Measurements from ENCODE around the gene ORC2. TPM values are rescaled to one million over a fixed set of nuclear protein-coding genes. Genes with fewer than 3 reads are reported as not detected.

ORC2 gene
- total RNA-seq, 1 donor from 2014 or later = 25.5 TPM

DNA sequence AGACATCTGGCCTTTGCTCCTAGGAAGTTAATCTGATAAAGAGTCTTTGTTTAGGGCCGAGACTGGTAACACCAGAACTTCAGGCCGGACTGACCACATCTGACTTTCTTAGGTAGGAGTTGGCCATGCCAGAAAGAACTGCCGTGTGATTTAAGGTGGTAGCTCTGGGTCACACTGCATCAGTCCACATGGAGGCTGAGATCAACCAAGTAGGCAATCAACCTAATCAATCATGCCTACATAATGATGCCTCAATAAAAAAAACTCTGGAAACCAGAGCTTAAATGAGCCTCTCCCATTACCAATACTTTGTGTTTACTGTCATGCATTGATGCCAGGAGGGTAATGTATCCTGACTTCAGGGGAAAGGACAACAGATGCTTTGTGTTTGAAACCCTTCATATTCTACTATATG lies 44.1 kb upstream of the ORC2 start:
- DNase-seq (ENCODE audit: low read depth) = no peak
- no peak overlapping the region for H3K9ac ChIP-seq (ENCODE audit: low read length)
- H4K20me1 ChIP-seq (ENCODE audit: insufficient read depth, low read length) = no peaks in the 10 kb centered on the region
- no peaks in the 10 kb centered on the region for H3K4me1 Mint-ChIP-seq (ENCODE audit: low read depth, unreplicated experiment)
- no peak for FAIRE-seq
- no peak overlapping the region for H3K27ac ChIP-seq (ENCODE audit: low read depth, low read length)
- H3K9me3 ChIP-seq (ENCODE audit: insufficient read depth, low read depth, low read length) = no peaks in the 10 kb centered on the region
- H3K4me2 ChIP-seq (ENCODE audit: low read length) = no peak overlapping the region
- no peaks in the 10 kb centered on the region for H3K79me2 ChIP-seq (ENCODE audit: insufficient read depth, low read length)
- H3K4me3 ChIP-seq (ENCODE audit: insufficient read depth, low read depth, low read length) = no peak overlapping the region
- H3K36me3 ChIP-seq (ENCODE audit: insufficient read depth, low read length) = peaks cover 13% of the 10 kb centered on the region
- H3K9me3 Mint-ChIP-seq (ENCODE audit: unreplicated experiment) = no peaks in the 10 kb centered on the region
- TF ChIP-seq, protein P1, sequence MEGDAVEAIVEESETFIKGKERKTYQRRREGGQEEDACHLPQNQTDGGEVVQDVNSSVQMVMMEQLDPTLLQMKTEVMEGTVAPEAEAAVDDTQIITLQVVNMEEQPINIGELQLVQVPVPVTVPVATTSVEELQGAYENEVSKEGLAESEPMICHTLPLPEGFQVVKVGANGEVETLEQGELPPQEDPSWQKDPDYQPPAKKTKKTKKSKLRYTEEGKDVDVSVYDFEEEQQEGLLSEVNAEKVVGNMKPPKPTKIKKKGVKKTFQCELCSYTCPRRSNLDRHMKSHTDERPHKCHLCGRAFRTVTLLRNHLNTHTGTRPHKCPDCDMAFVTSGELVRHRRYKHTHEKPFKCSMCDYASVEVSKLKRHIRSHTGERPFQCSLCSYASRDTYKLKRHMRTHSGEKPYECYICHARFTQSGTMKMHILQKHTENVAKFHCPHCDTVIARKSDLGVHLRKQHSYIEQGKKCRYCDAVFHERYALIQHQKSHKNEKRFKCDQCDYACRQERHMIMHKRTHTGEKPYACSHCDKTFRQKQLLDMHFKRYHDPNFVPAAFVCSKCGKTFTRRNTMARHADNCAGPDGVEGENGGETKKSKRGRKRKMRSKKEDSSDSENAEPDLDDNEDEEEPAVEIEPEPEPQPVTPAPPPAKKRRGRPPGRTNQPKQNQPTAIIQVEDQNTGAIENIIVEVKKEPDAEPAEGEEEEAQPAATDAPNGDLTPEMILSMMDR (IDR thresholded peaks at IDR 0.05; ENCODE audit: insufficient read depth, low read depth, low read length) = no peak
- TF ChIP-seq EZH2 (IDR thresholded peaks at IDR 0.05; ENCODE audit: insufficient read depth, low read length) = no peak
- H3K4me3 Mint-ChIP-seq (ENCODE audit: unreplicated experiment) = no peak overlapping the region
- H3K27me3 ChIP-seq (ENCODE audit: insufficient read depth, low read length) = no peaks in the 10 kb centered on the region
- H3K27me3 Mint-ChIP-seq (ENCODE audit: low read depth, unreplicated experiment) = no peaks in the 10 kb centered on the region
- H3K4me1 ChIP-seq (ENCODE audit: insufficient read depth, low read length) = no peaks in the 10 kb centered on the region
- H3K27ac Mint-ChIP-seq (ENCODE audit: unreplicated experiment) = no peak overlapping the region
- H3K36me3 Mint-ChIP-seq (ENCODE audit: low read depth, unreplicated experiment) = peaks cover 8% of the 10 kb centered on the region
- H2AFZ ChIP-seq (ENCODE audit: low read depth, low read length) = no peak overlapping the region

DNA sequence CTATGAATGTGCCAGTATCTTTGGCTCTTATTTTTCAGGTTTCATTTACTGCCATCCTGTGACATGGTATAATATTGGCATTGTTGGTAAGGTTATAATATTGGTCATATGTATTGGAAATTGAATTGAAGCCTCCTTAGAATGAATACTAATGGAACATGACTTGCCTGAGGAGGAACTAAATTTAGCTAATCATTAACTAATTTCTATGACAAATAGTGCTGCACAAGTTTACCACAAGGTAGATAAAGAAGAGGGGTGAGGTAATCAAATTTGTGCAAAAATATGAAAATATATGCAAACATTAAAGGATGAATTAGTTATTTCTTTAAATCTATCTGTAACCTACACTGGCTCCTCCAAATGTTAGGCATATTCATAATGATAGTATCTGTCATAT lies 43.2 kb upstream of the ORC2 start:
- Mint-ChIP-seq H3K27me3 (ENCODE audit: low read depth, unreplicated experiment) (no peaks in the 10 kb centered on the region), H3K4me3 (ENCODE audit: unreplicated experiment) (no peak overlapping the region), H3K27ac (ENCODE audit: unreplicated experiment) (no peak overlapping the region), H3K4me1 (ENCODE audit: low read depth, unreplicated experiment) (no peaks in the 10 kb centered on the region), H3K9me3 (ENCODE audit: unreplicated experiment) (no peaks in the 10 kb centered on the region), H3K36me3 (ENCODE audit: low read depth, unreplicated experiment) (peaks cover 8% of the 10 kb centered on the region)
- Histone ChIP-seq H3K27ac (ENCODE audit: low read depth, low read length) (no peak overlapping the region), H3K9me3 (ENCODE audit: insufficient read depth, low read depth, low read length) (no peaks in the 10 kb centered on the region), H3K27me3 (ENCODE audit: insufficient read depth, low read length) (no peaks in the 10 kb centered on the region), H3K9ac (ENCODE audit: low read length) (no peak overlapping the region), H3K4me1 (ENCODE audit: insufficient read depth, low read length) (no peaks in the 10 kb centered on the region), H3K4me2 (ENCODE audit: low read length) (no peak overlapping the region), H2AFZ (ENCODE audit: low read depth, low read length) (no peak overlapping the region), H3K79me2 (ENCODE audit: insufficient read depth, low read length) (no peaks in the 10 kb centered on the region), H4K20me1 (ENCODE audit: insufficient read depth, low read length) (no peaks in the 10 kb centered on the region), H3K36me3 (ENCODE audit: insufficient read depth, low read length) (peaks cover 13% of the 10 kb centered on the region), H3K4me3 (ENCODE audit: insufficient read depth, low read depth, low read length) (no peak overlapping the region)
- no peak for TF ChIP-seq EZH2 (IDR thresholded peaks at IDR 0.05; ENCODE audit: insufficient read depth, low read length)
- TF ChIP-seq, protein P1 (IDR thresholded peaks at IDR 0.05; ENCODE audit: insufficient read depth, low read depth, low read length) = no peak
- DNase-seq (ENCODE audit: low read depth) (no peak), FAIRE-seq (no peak)

DNA sequence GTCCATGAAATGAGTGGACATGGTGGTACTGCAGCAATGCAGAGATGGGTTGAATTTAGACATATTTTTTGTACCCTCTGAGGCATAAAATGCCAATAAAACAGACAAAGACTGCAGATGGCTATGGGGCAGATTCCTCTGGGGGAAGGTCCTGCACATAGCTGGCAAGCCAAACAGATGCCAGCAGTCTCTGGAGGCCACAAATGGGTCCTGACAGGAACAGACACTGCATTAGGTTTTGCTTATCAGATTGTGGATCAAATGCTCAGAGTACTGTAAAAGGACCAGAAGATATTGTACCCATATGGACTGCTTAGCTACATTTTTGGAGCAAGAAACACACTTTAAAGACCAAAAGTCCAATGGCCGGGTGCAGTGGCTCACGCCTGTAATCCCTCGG lies 40.9 kb upstream of the ORC2 start:
- Histone ChIP-seq H3K9ac (ENCODE audit: low read length) (no peak overlapping the region), H3K36me3 (ENCODE audit: insufficient read depth, low read length) (peaks cover 16% of the 10 kb centered on the region), H3K27me3 (ENCODE audit: insufficient read depth, low read length) (no peaks in the 10 kb centered on the region), H3K27ac (ENCODE audit: low read depth, low read length) (no peak overlapping the region), H3K4me3 (ENCODE audit: insufficient read depth, low read depth, low read length) (no peak overlapping the region), H3K9me3 (ENCODE audit: insufficient read depth, low read depth, low read length) (no peaks in the 10 kb centered on the region), H3K79me2 (ENCODE audit: insufficient read depth, low read length) (no peaks in the 10 kb centered on the region), H4K20me1 (ENCODE audit: insufficient read depth, low read length) (no peaks in the 10 kb centered on the region), H2AFZ (ENCODE audit: low read depth, low read length) (no peak overlapping the region), H3K4me2 (ENCODE audit: low read length) (no peak overlapping the region), H3K4me1 (ENCODE audit: insufficient read depth, low read length) (no peaks in the 10 kb centered on the region)
- no peaks in the 10 kb centered on the region for H3K9me3 Mint-ChIP-seq (ENCODE audit: unreplicated experiment)
- H3K4me1 Mint-ChIP-seq (ENCODE audit: low read depth, unreplicated experiment) = no peaks in the 10 kb centered on the region
- H3K27me3 Mint-ChIP-seq (ENCODE audit: low read depth, unreplicated experiment) = no peaks in the 10 kb centered on the region
- TF ChIP-seq, protein P1 (IDR thresholded peaks at IDR 0.05; ENCODE audit: insufficient read depth, low read depth, low read length) = no peak
- no peak for TF ChIP-seq EZH2 (IDR thresholded peaks at IDR 0.05; ENCODE audit: insufficient read depth, low read length)
- no peak overlapping the region for H3K27ac Mint-ChIP-seq (ENCODE audit: unreplicated experiment)
- peaks cover 8% of the 10 kb centered on the region for H3K36me3 Mint-ChIP-seq (ENCODE audit: low read depth, unreplicated experiment)
- no peak for DNase-seq (ENCODE audit: low read depth)
- no peak for FAIRE-seq
- no peak overlapping the region for H3K4me3 Mint-ChIP-seq (ENCODE audit: unreplicated experiment)

Measured in astrocyte (in vitro differentiated cells and primary cell).